HCT116 (cell line): ENCODE data around the gene HLA-DOA. TPM values are rescaled to one million over a fixed set of nuclear protein-coding genes. Genes with fewer than 3 reads are reported as not detected.

Experiments used
- ATAC-seq: fragments of 200-7000 bp; cut with Tn5 transposase; 2 replicates; pipeline ENCODE4 v1.9.1; 2020; ENCODE audit warnings: mild to moderate bottlenecking, moderate library complexity
- BruUV-seq: library from RNA; stranded (reverse); fragments of 400-500 nt; replicated peaks from 2 replicates; lab custom pipeline; 2021; lab: Mats Ljungman, UMichigan
- CTCF ChIA-PET: fragments of 300-600 bp; sonication (Branson Sonifier 250); formaldehyde crosslinking; loops from one replicate; lab custom pipeline; 2021; ENCODE audit warnings: antibody characterized with exemption; lab: Charles Lee
- POLR2A ChIA-PET: fragments of 300-600, 350-600 bp; sonication (Branson Sonifier 250); formaldehyde crosslinking; loops from one replicate; lab custom pipeline; 2021; ENCODE audit warnings: antibody characterized with exemption; lab: Charles Lee
- RAD21 ChIA-PET, 2 experiments: fragments of 300-600 bp; sonication (Branson Sonifier 250); formaldehyde crosslinking; loops; one replicate each; lab custom pipeline; 2023; ENCODE audit warnings: low total read pairs in 2 of 2; ENCODE audit not compliant: uncharacterized antibody in 2 of 2, unreplicated experiment in 2 of 2, low non-redundant PET in 1 of 2; lab: Charles Lee
- DNase-seq: peaks from one replicate; pipeline ENCODE4 v3.0.0-alpha.2; 2010; ENCODE audit warnings: low read depth, low spot score
- H2AFZ ChIP-seq: fragments of 200-600 bp; shearing (Covaris generic), sonication (generic); 2 replicates; pipeline ENCODE4 v1.6.1; 2017; ENCODE audit warnings: low read depth, mixed run types, mixed read lengths, antibody characterized with exemption, low read length; ENCODE audit not compliant: poor library complexity, severe bottlenecking
- H3K27ac ChIP-seq: 2 replicates; pipeline ENCODE4 v1.5.1; 2012; ENCODE audit warnings: low read depth, low read length
- H3K27me3 ChIP-seq: fragments of 200-600 bp; sonication (generic); 2 replicates; pipeline ENCODE4 v1.6.1; 2016; ENCODE audit warnings: mixed run types, low read length, mixed read lengths; ENCODE audit not compliant: insufficient read depth
- H3K36me3 ChIP-seq, 2 experiments: fragments of 200-500 bp in 1 of 2; fragments of 200-600 bp in 1 of 2; sonication (Bioruptor generic) in 1 of 2; sonication (generic) in 1 of 2; 2 replicates each; pipeline versions ENCODE4 v1.5.1 to v1.6.1; 2014 to 2016; ENCODE audit warnings: low read length in 2 of 2, inconsistent platforms in 1 of 2, mixed read lengths in 1 of 2, mixed run types in 1 of 2; ENCODE audit not compliant: insufficient read depth in 2 of 2, control insufficient read depth in 1 of 2
- H3K4me1 ChIP-seq, 2 experiments: fragments of 200-600 bp in 1 of 2; sonication (generic) in 1 of 2; 2 replicates each; pipeline versions ENCODE4 v1.5.1 to v1.6.1; 2012 to 2017; ENCODE audit warnings: low read length in 2 of 2, inconsistent platforms in 1 of 2, mild to moderate bottlenecking in 1 of 2, mixed read lengths in 1 of 2, mixed run types in 1 of 2, moderate library complexity in 1 of 2; ENCODE audit not compliant: insufficient read depth in 2 of 2, control insufficient read depth in 1 of 2
- H3K4me2 ChIP-seq: fragments of 200-600 bp; sonication (generic); 2 replicates; pipeline ENCODE4 v1.6.1; 2017; ENCODE audit warnings: mixed run types, low read length, mixed read lengths
- H3K4me3 ChIP-seq, 2 experiments: fragments of 200-600 bp in 1 of 2; sonication (generic) in 1 of 2; replicated peaks in 1 of 2; 2 replicates each; pipeline ENCODE4 v1.5.1; 2011 to 2016; ENCODE audit warnings: low read length in 2 of 2, control low read depth in 1 of 2, low read depth in 1 of 2, mild to moderate bottlenecking in 1 of 2, mixed read lengths in 1 of 2, mixed run types in 1 of 2
- H3K79me2 ChIP-seq: fragments of 200-600 bp; sonication (generic); 2 replicates; pipeline ENCODE4 v1.6.1; 2017; ENCODE audit warnings: mild to moderate bottlenecking, mixed run types, low read length, moderate library complexity, mixed read lengths; ENCODE audit not compliant: insufficient read depth
- H3K9ac ChIP-seq: fragments of 200-600 bp; sonication (generic); 2 replicates; pipeline ENCODE4 v1.6.1; 2016; ENCODE audit warnings: low read length, mixed read lengths
- H3K9me2 ChIP-seq: fragments of 200-600 bp; sonication (generic), shearing (Covaris generic); 2 replicates; pipeline ENCODE4 v1.6.1; 2017; ENCODE audit warnings: mixed run types, mild to moderate bottlenecking, moderate library complexity; ENCODE audit not compliant: insufficient read depth
- H3K9me3 ChIP-seq, 2 experiments: fragments of 200-500 bp in 1 of 2; fragments of 200-600 bp in 1 of 2; sonication (Bioruptor generic) in 1 of 2; sonication (generic) in 1 of 2; 2 replicates each; pipeline ENCODE4 v1.6.1; 2014 to 2017; ENCODE audit warnings: low read length in 2 of 2, mixed read lengths in 2 of 2, inconsistent platforms in 1 of 2, low read depth in 1 of 2, mild to moderate bottlenecking in 1 of 2, mixed run types in 1 of 2, moderate library complexity in 1 of 2; ENCODE audit not compliant: control insufficient read depth in 1 of 2, insufficient read depth in 1 of 2
- H4K20me1 ChIP-seq: fragments of 200-600 bp; sonication (generic), shearing (Covaris generic); 2 replicates; pipeline ENCODE4 v1.6.1; 2017; ENCODE audit warnings: mixed run types, mild to moderate bottlenecking, moderate library complexity; ENCODE audit not compliant: insufficient read depth
- CBX3 ChIP-seq: IDR thresholded peaks from 2 replicates; pipeline ENCODE4 v1.6.1; 2012; ENCODE audit warnings: low read depth
- EGR1 ChIP-seq: IDR thresholded peaks from 2 replicates; pipeline ENCODE4 v1.6.1; 2012; ENCODE audit warnings: low read depth
- POLR2AphosphoS5 ChIP-seq: IDR thresholded peaks from 2 replicates; pipeline ENCODE4 v1.6.1; 2011; ENCODE audit warnings: mild to moderate bottlenecking, low read depth, low read length, moderate library complexity
- REST ChIP-seq: IDR thresholded peaks from 2 replicates; pipeline ENCODE4 v1.6.1; 2012; ENCODE audit warnings: low read depth
- SP1 ChIP-seq: IDR thresholded peaks from 2 replicates; pipeline ENCODE4 v1.6.1; 2012; ENCODE audit warnings: low read depth
- TCF7L2 ChIP-seq: IDR thresholded peaks from 2 replicates; pipeline ENCODE4 v1.7.0; 2011; ENCODE audit warnings: borderline replicate concordance, inconsistent platforms; ENCODE audit not compliant: insufficient read depth, insufficient read length; ENCODE audit errors: extremely low read depth
- YY1 ChIP-seq: IDR thresholded peaks from 2 replicates; pipeline ENCODE4 v1.6.1; 2011; ENCODE audit warnings: low read length, low read depth, moderate library complexity, mild to moderate bottlenecking; ENCODE audit not compliant: insufficient replicate concordance; ENCODE audit errors: extremely low read depth
- intact Hi-C: fragments of 100-400 bp; cut with micrococcal nuclease; formaldehyde crosslinking; loops from 2 replicates; pipeline ENCODE4 v1.10.0; 2022
- total RNA-seq: library from RNA; stranded (reverse); gene quantifications from one replicate; pipeline ENCODE4 v1.2.1, GENCODE V29; 2021; ENCODE audit not compliant: unreplicated experiment
- TF ChIP-seq, protein P1 (sequence below): IDR thresholded peaks from 2 replicates; pipeline ENCODE4 v1.6.1; 2012
- TF ChIP-seq, protein P2 (sequence below): IDR thresholded peaks from 2 replicates; pipeline ENCODE4 v1.6.1; 2012

Gene HLA-DOA
- total RNA-seq, 1 experiment from 2014 or later = 0.39 TPM

- H3K27ac ChIP-seq = no peak overlapping the region
- POLR2A ChIA-PET = no interaction called here
- intact Hi-C loops = no loop called here
- no peak overlapping the region for H2AFZ ChIP-seq
- no peaks in the 10 kb centered on the region for H4K20me1 ChIP-seq
- no peaks in the 10 kb centered on the region for H3K36me3 ChIP-seq
- no peaks in the 10 kb centered on the region for H3K4me1 ChIP-seq
- no TSS peak for BruUV-seq
- no peak overlapping the region for H3K9ac ChIP-seq
- no peak overlapping the region for H3K4me3 ChIP-seq
- H3K4me2 ChIP-seq = no peak overlapping the region
- H3K9me3 ChIP-seq = no peaks in the 10 kb centered on the region
- RAD21 ChIA-PET = no interaction called here
- no peaks in the 10 kb centered on the region for H3K79me2 ChIP-seq
- H3K27me3 ChIP-seq = no peaks in the 10 kb centered on the region
- ATAC-seq = no peak
- CTCF ChIA-PET = no interaction called here
- no peak for DNase-seq
- H3K9me2 ChIP-seq = no peaks in the 10 kb centered on the region
- TF ChIP-seq SP1 = no peak
- TF ChIP-seq YY1 = no peak
- TF ChIP-seq TCF7L2 = no peak
- TF ChIP-seq REST = no peak
- TF ChIP-seq, protein P1, sequence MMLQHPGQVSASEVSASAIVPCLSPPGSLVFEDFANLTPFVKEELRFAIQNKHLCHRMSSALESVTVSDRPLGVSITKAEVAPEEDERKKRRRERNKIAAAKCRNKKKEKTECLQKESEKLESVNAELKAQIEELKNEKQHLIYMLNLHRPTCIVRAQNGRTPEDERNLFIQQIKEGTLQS = no peak
- TF ChIP-seq EGR1 = no peak
- TF ChIP-seq POLR2AphosphoS5 = no peak
- no peak for TF ChIP-seq CBX3
- TF ChIP-seq, protein P2, sequence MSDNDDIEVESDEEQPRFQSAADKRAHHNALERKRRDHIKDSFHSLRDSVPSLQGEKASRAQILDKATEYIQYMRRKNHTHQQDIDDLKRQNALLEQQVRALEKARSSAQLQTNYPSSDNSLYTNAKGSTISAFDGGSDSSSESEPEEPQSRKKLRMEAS = no peak
Measured at GRCh38 chr6:33052627-33053026, 43.2 kb upstream of the HLA-DOA start.
